Hepatocyte (in vitro differentiated cells): Measurements from ENCODE around the gene VCAN. TPM values are rescaled to one million over a fixed set of nuclear protein-coding genes. Genes with fewer than 3 reads are reported as not detected.

Experiments
- DNase-seq: peaks from one replicate; pipeline ENCODE4 v3.0.0-alpha.2; 2016; ENCODE audit warnings: low spot score
- H2AFZ ChIP-seq: fragments of 200-600 bp; sonication (generic); 2 replicates; pipeline ENCODE4 v1.6.0; 2016; ENCODE audit warnings: antibody characterized with exemption, mild to moderate bottlenecking
- H3K27ac ChIP-seq: fragments of 200-600 bp; sonication (generic); 2 replicates; pipeline ENCODE4 v1.5.1; 2016; ENCODE audit warnings: mild to moderate bottlenecking
- H3K27me3 ChIP-seq: fragments of 200-600 bp; sonication (generic); 2 replicates; pipeline ENCODE4 v1.6.1; 2016
- H3K36me3 ChIP-seq: fragments of 200-600 bp; sonication (generic); replicated peaks from 2 replicates; pipeline ENCODE4 v1.5.1; 2016; ENCODE audit warnings: low read depth; ENCODE audit not compliant: insufficient read depth
- H3K4me1 ChIP-seq: fragments of 200-600 bp; sonication (generic); 2 replicates; pipeline ENCODE4 v1.5.1; 2016; ENCODE audit warnings: mild to moderate bottlenecking, moderate library complexity; ENCODE audit not compliant: insufficient read depth
- H3K4me2 ChIP-seq: fragments of 200-600 bp; sonication (generic); 2 replicates; pipeline ENCODE4 v1.6.0; 2016
- H3K4me3 ChIP-seq: fragments of 200-600 bp; sonication (generic); 2 replicates; pipeline ENCODE4 v1.5.1; 2016; ENCODE audit warnings: mild to moderate bottlenecking
- H3K79me2 ChIP-seq: fragments of 200-600 bp; sonication (generic); 2 replicates; pipeline ENCODE4 v1.6.0; 2017; ENCODE audit warnings: mild to moderate bottlenecking
- H3K9me2 ChIP-seq: fragments of 200-600 bp; sonication (generic); replicated peaks from 2 replicates; pipeline ENCODE4 v1.6.0; 2017; ENCODE audit warnings: mild to moderate bottlenecking; ENCODE audit not compliant: insufficient read depth
- H3K9me3 ChIP-seq: fragments of 200-600 bp; sonication (generic); 2 replicates; pipeline ENCODE4 v1.5.1; 2016; ENCODE audit warnings: low read depth, mild to moderate bottlenecking
- H4K20me1 ChIP-seq: fragments of 200-600 bp; sonication (generic); 2 replicates; pipeline ENCODE4 v1.6.0; 2016; ENCODE audit warnings: mild to moderate bottlenecking; ENCODE audit not compliant: insufficient read depth, poor library complexity, severe bottlenecking
- EZH2 ChIP-seq: fragments of 200-600 bp; sonication (generic); IDR thresholded peaks from 2 replicates; pipeline ENCODE4 v1.6.1; 2016; ENCODE audit warnings: antibody characterized with exemption, mild to moderate bottlenecking, borderline replicate concordance
- EZH2phosphoT487 ChIP-seq: fragments of 200-600 bp; sonication (generic); IDR thresholded peaks from one replicate; pipeline ENCODE4 v1.6.1; 2018; ENCODE audit warnings: antibody characterized with exemption, mild to moderate bottlenecking, low read depth, moderate library complexity; ENCODE audit not compliant: unreplicated experiment, severe bottlenecking
- WGBS: methylation state at CpG from one replicate; pipeline ENCODE4 v1.1.6; 2016; ENCODE audit warnings: low lambda C conversion rate; ENCODE audit errors: missing lambda C conversion rate; 5-methylcytosine and 5-hydroxymethylcytosine counted together
- polyA plus RNA-seq: library from polyadenylated mRNA; unstranded; fragments of >200 nt; fragmentation: Nextera tagmentation; extraction: Ambion mirVana; gene quantifications from 2 replicates; pipeline ENCODE4 v1.2.1, GENCODE V29; 2016
- total RNA-seq: library from RNA; depleted of rRNA; stranded (reverse); fragments of >200 nt; gene quantifications from 2 replicates; pipeline ENCODE4 v1.2.3, GENCODE V29; 2014
- TF ChIP-seq, protein P1 (sequence below): fragments of 200-600 bp; sonication (generic); IDR thresholded peaks from 2 replicates; pipeline ENCODE4 v1.5.1; 2016; ENCODE audit warnings: antibody characterized with exemption, mild to moderate bottlenecking; ENCODE audit not compliant: poor library complexity

The VCAN gene
- total and polyA plus RNA-seq, 2 experiments from 2014 or later: 104 to 398 TPM

GRCh38 chr5:83562071-83562606, 90.6 kb downstream of the VCAN start:
- Histone ChIP-seq H3K9me2 (no peaks in the 10 kb centered on the region), H3K36me3 (no peaks in the 10 kb centered on the region), H4K20me1 (no peaks in the 10 kb centered on the region), H3K27me3 (no peaks in the 10 kb centered on the region), H3K4me3 (no peak overlapping the region), H3K4me1 (peaks cover 49% of the 10 kb centered on the region), H3K27ac (peak overlapping the region; percentile 78), H3K79me2 (no peaks in the 10 kb centered on the region), H3K4me2 (no peak overlapping the region), H3K9me3 (no peaks in the 10 kb centered on the region), H2AFZ (no peak overlapping the region)
- WGBS: 73% methylated on average over 1 of the region's 1 CpG
- DNase-seq: no peak
- no peak for TF ChIP-seq EZH2phosphoT487
- TF ChIP-seq, protein P1, sequence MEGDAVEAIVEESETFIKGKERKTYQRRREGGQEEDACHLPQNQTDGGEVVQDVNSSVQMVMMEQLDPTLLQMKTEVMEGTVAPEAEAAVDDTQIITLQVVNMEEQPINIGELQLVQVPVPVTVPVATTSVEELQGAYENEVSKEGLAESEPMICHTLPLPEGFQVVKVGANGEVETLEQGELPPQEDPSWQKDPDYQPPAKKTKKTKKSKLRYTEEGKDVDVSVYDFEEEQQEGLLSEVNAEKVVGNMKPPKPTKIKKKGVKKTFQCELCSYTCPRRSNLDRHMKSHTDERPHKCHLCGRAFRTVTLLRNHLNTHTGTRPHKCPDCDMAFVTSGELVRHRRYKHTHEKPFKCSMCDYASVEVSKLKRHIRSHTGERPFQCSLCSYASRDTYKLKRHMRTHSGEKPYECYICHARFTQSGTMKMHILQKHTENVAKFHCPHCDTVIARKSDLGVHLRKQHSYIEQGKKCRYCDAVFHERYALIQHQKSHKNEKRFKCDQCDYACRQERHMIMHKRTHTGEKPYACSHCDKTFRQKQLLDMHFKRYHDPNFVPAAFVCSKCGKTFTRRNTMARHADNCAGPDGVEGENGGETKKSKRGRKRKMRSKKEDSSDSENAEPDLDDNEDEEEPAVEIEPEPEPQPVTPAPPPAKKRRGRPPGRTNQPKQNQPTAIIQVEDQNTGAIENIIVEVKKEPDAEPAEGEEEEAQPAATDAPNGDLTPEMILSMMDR: no peak
- TF ChIP-seq EZH2: no peak

GRCh38 chr5:83562791-83563557, 91.4 kb downstream of the VCAN start:
- peak overlapping the region; percentile 44 for H3K4me2 ChIP-seq
- peak overlapping the region; percentile 78 for H3K27ac ChIP-seq
- no peaks in the 10 kb centered on the region for H3K9me3 ChIP-seq
- no peaks in the 10 kb centered on the region for H4K20me1 ChIP-seq
- no peaks in the 10 kb centered on the region for H3K27me3 ChIP-seq
- no peaks in the 10 kb centered on the region for H3K9me2 ChIP-seq
- no peak for TF ChIP-seq EZH2
- TF ChIP-seq EZH2phosphoT487: no peak
- TF ChIP-seq, protein P1: no peak
- peaks cover 42% of the 10 kb centered on the region for H3K4me1 ChIP-seq
- DNase-seq: peak; percentile 16
- H3K36me3 ChIP-seq: no peaks in the 10 kb centered on the region
- 53% methylated on average over 5 of the region's 5 CpGs for WGBS
- no peak overlapping the region for H2AFZ ChIP-seq
- no peak overlapping the region for H3K4me3 ChIP-seq
- H3K79me2 ChIP-seq: no peaks in the 10 kb centered on the region

DNA sequence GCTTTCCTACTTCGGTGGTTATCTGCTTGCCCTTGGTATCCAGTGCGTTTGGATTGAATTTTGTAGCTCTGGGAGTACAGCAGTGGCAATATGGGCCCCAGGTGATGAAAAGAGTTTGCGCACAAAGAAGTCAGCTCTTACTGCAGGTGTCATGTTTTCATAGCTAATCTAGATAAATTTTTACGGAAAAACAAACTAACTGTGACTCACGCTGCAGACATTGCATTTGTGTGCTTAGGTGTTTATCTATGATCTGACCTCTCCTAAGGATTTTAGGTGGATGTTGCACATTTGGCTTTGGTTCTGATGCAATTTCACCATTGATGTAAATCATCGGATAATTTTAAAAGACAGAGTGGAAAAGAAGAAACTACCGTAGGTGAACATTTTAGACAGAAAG, 92.1 kb downstream of the VCAN start:
- peaks cover 35% of the 10 kb centered on the region for H3K4me1 ChIP-seq
- no peak overlapping the region for H3K4me3 ChIP-seq
- H3K9me2 ChIP-seq: no peaks in the 10 kb centered on the region
- DNase-seq: peak; percentile 63
- peak overlapping the region; percentile 46 for H3K4me2 ChIP-seq
- H3K9me3 ChIP-seq: no peaks in the 10 kb centered on the region
- H4K20me1 ChIP-seq: no peaks in the 10 kb centered on the region
- H2AFZ ChIP-seq: no peak overlapping the region
- H3K36me3 ChIP-seq: no peaks in the 10 kb centered on the region
- 52% methylated on average over 7 of the region's 7 CpGs for WGBS
- no peaks in the 10 kb centered on the region for H3K79me2 ChIP-seq
- TF ChIP-seq EZH2phosphoT487 (no peak), EZH2 (no peak)
- TF ChIP-seq, protein P1: no peak
- H3K27me3 ChIP-seq: no peaks in the 10 kb centered on the region
- H3K27ac ChIP-seq: peak overlapping the region; percentile 78
